HEK293 (cell line): ENCODE data around the gene ZSCAN20.

Experiments
- CTCF ChIA-PET: fragments of 350-600 bp; formaldehyde crosslinking; extraction: SDS; loops from one replicate; lab custom pipeline; 2021; ENCODE audit warnings: antibody characterized with exemption; lab: Yijun Ruan, JAX
- POLR2A ChIA-PET: fragments of 300-600 bp; formaldehyde crosslinking; extraction: SDS; loops from one replicate; lab custom pipeline; 2020; ENCODE audit warnings: antibody characterized with exemption, inconsistent platforms; lab: Yijun Ruan, JAX
- H3K27ac ChIP-seq: fragments of 200-500 bp; sonication (Bioruptor generic); 2 replicates; pipeline ENCODE4 v1.5.1; 2014; ENCODE audit warnings: low read depth, low read length, control low read depth, inconsistent platforms; ENCODE audit errors: extremely low read depth
- H3K36me3 ChIP-seq, 2 experiments: fragments of 200-500 bp in 1 of 2; sonication (Bioruptor generic) in 1 of 2; 1 replicate in 1 of 2; 2 replicates in 1 of 2; pipeline ENCODE4 v1.5.1; 2014 to 2017; ENCODE audit warnings: inconsistent platforms in 2 of 2, low read length in 2 of 2; ENCODE audit not compliant: control insufficient read depth in 2 of 2, insufficient read depth in 1 of 2
- H3K4me1 ChIP-seq: fragments of 200-500 bp; sonication (Bioruptor generic); 2 replicates; pipeline ENCODE4 v1.5.1; 2014; ENCODE audit warnings: mild to moderate bottlenecking, low read length, inconsistent platforms; ENCODE audit not compliant: control insufficient read depth, insufficient read depth
- H3K4me3 ChIP-seq: 2 replicates; pipeline ENCODE4 v1.5.1; 2011; ENCODE audit warnings: low read depth, mild to moderate bottlenecking, control low read depth, low read length, moderate library complexity
- H3K9me3 ChIP-seq: fragments of 200-500 bp; sonication (Bioruptor generic); 2 replicates; pipeline ENCODE4 v1.5.1; 2014; ENCODE audit warnings: low read depth, low read length, inconsistent platforms; ENCODE audit not compliant: control insufficient read depth, insufficient read depth
- EGR2 ChIP-seq: fragments of 450-650 bp; formaldehyde crosslinking; IDR thresholded peaks from 2 replicates; pipeline ENCODE4 v1.5.1; 2016; ENCODE audit warnings: low read depth, missing biosample characterization, missing genetic modification characterization
- GFI1B ChIP-seq: fragments of 450-650 bp; formaldehyde crosslinking; IDR thresholded peaks from 2 replicates; pipeline ENCODE4 v1.5.1; 2016; ENCODE audit warnings: missing biosample characterization, missing genetic modification characterization
- KLF1 ChIP-seq: fragments of 450-650 bp; formaldehyde crosslinking; IDR thresholded peaks from 2 replicates; pipeline ENCODE4 v1.5.1; 2016; ENCODE audit warnings: missing biosample characterization, missing genetic modification characterization
- PRDM6 ChIP-seq: fragments of 450-650 bp; formaldehyde crosslinking; IDR thresholded peaks from 2 replicates; pipeline ENCODE4 v1.5.1; 2017; ENCODE audit warnings: missing biosample characterization, missing genetic modification characterization
- ZIC2 ChIP-seq: fragments of 450-650 bp; formaldehyde crosslinking; IDR thresholded peaks from 2 replicates; pipeline ENCODE4 v1.5.1; 2016; ENCODE audit warnings: missing biosample characterization, missing genetic modification characterization
- ZNF133 ChIP-seq: fragments of 450-650 bp; formaldehyde crosslinking; IDR thresholded peaks from 2 replicates; pipeline ENCODE4 v1.5.1; 2016; ENCODE audit warnings: missing biosample characterization, missing genetic modification characterization
- ZNF138 ChIP-seq: fragments of 450-650 bp; formaldehyde crosslinking; IDR thresholded peaks from 2 replicates; pipeline ENCODE4 v1.5.1; 2016; ENCODE audit warnings: missing biosample characterization, missing genetic modification characterization, borderline replicate concordance
- ZNF391 ChIP-seq: fragments of 450-650 bp; formaldehyde crosslinking; IDR thresholded peaks from 2 replicates; pipeline ENCODE4 v1.5.1; 2016; ENCODE audit warnings: low read depth, missing biosample characterization, missing genetic modification characterization, borderline replicate concordance
- ZNF449 ChIP-seq: fragments of 450-650 bp; formaldehyde crosslinking; IDR thresholded peaks from 2 replicates; pipeline ENCODE4 v1.5.1; 2017; ENCODE audit warnings: missing biosample characterization, mild to moderate bottlenecking, missing genetic modification characterization, moderate library complexity
- ZNF529 ChIP-seq: fragments of 450-650 bp; formaldehyde crosslinking; IDR thresholded peaks from 2 replicates; pipeline ENCODE4 v1.5.1; 2017; ENCODE audit warnings: missing genetic modification characterization, missing biosample characterization; ENCODE audit not compliant: insufficient replicate concordance
- ZNF600 ChIP-seq: fragments of 450-650 bp; formaldehyde crosslinking; IDR thresholded peaks from 2 replicates; pipeline ENCODE4 v1.5.1; 2016; ENCODE audit warnings: missing biosample characterization, missing genetic modification characterization
- ZNF623 ChIP-seq: fragments of 450-650 bp; formaldehyde crosslinking; IDR thresholded peaks from 2 replicates; pipeline ENCODE4 v1.5.1; 2016; ENCODE audit warnings: missing biosample characterization, missing genetic modification characterization

The ZSCAN20 gene

GRCh38 chr1:33466159-33466558 lies 6.3 kb upstream of the ZSCAN20 start:
- H3K27ac ChIP-seq = no peak overlapping the region
- no peaks in the 10 kb centered on the region for H3K9me3 ChIP-seq
- POLR2A ChIA-PET = no interaction called here
- H3K4me1 ChIP-seq = no peaks in the 10 kb centered on the region
- TF ChIP-seq KLF1 (tag by site-specific recombination) = no peak
- TF ChIP-seq ZNF133 (tag by site-specific recombination) = no peak
- no peak for TF ChIP-seq ZNF623 (tag by site-specific recombination)
- no peak for TF ChIP-seq ZNF449 (tag by site-specific recombination)
- no peak for TF ChIP-seq ZNF391 (tag by site-specific recombination)
- no peak for TF ChIP-seq PRDM6
- H3K4me3 ChIP-seq = no peak overlapping the region
- H3K36me3 ChIP-seq = no peaks in the 10 kb centered on the region
- CTCF ChIA-PET = interaction anchor here (0.6 to 1.1 kb wide), 2 partner anchors 10 to 995 kb away, joined by 3 to 4 read pairs; no protein-coding TSS in a partner anchor

DNA sequence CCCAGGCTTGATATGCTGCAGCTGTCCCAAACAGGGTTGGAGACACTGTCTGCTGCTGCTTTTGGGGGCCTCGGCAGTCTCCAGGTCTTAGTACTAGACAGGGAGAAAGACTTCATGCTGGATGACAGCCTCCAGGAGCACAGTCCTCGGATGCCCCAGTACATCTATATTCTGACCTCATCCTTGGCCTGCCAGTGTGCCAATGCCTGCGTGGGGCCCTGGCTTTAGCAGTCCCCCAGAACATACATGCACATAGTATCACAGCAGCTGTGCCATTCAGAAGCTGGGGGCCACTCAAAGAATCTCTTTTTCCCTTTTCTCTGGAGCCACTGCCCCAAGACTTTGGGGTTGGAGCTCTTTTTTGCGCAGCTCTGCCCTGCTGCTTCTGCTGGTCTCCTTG lies 4.4 kb upstream of the ZSCAN20 start:
- no peaks in the 10 kb centered on the region for H3K9me3 ChIP-seq
- H3K4me1 ChIP-seq = no peaks in the 10 kb centered on the region
- H3K27ac ChIP-seq = no peak overlapping the region
- no peak overlapping the region for H3K4me3 ChIP-seq
- POLR2A ChIA-PET = interaction anchor here (1.1 kb wide), 1 partner anchor 118 kb away, joined by 3 read pairs; no protein-coding TSS in a partner anchor
- CTCF ChIA-PET = interaction anchor here (0.6 to 6.4 kb wide), 6 partner anchors 12 to 372 kb away, joined by 3 to 114 read pairs (median 4); no protein-coding TSS in a partner anchor
- no peaks in the 10 kb centered on the region for H3K36me3 ChIP-seq
- no peak for TF ChIP-seq ZNF529 (tag by site-specific recombination)

DNA sequence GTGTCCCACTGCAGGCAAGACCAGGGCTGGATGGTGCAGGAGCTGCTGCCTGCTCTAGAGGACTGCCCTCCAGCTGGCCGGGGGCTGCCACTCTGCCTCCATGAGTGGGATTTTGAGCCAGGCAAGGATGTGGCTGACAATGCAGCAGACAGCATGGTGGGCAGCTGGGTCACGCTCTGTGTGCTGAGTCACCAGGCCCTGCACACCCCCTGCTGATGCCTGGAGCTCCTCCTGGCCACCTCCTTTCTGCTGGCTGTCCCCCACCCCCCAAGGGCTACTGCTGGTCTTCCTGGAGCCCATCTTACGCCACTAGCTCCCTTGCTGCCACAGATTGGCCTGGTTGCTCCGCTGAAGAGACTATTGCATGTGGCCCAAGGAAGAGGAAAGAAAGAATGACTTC lies 3.9 kb upstream of the ZSCAN20 start:
- Histone ChIP-seq H3K27ac (no peak overlapping the region), H3K36me3 (no peaks in the 10 kb centered on the region), H3K4me1 (no peaks in the 10 kb centered on the region), H3K4me3 (no peak overlapping the region), H3K9me3 (no peaks in the 10 kb centered on the region)
- ChIA-PET CTCF (interaction anchor here (0.6 to 6.4 kb wide), 8 partner anchors 13 to 373 kb away, joined by 3 to 114 read pairs (median 4); no protein-coding TSS in a partner anchor), POLR2A (interaction anchor here (1.1 kb wide), 1 partner anchor 119 kb away, joined by 3 read pairs; no protein-coding TSS in a partner anchor)
- TF ChIP-seq ZNF138 (tag by site-specific recombination) = no peak
- peak; percentile 47 for TF ChIP-seq EGR2 (tag by site-specific recombination)
- TF ChIP-seq ZIC2 (tag by site-specific recombination) = peak; percentile 20; the same call in 1 of the 2 replicates

DNA sequence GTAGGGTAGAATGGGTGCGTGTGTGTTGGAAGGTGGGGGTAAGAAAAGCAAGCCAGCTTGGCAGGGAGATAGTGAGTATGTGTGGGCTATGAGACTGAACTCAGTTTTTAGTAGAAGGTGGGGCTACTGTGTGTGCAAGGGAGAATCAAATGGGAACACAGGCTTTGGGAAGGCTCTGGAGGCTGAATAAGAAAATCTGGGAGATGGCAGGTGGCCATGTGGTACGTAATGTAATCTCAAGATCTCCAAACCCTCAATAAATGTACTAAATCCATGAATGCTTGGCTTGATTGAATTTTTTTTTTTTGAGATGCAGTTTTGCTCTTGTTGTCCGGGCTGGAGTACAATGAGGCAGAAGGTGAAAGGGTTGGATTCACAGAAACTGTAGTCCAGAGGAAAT lies 3.5 kb upstream of the ZSCAN20 start:
- POLR2A ChIA-PET = interaction anchor here (1.1 kb wide), 1 partner anchor 119 kb away, joined by 3 read pairs; no protein-coding TSS in a partner anchor
- no peak overlapping the region for H3K4me3 ChIP-seq
- H3K27ac ChIP-seq = no peak overlapping the region
- CTCF ChIA-PET = interaction anchor here (0.7 to 6.4 kb wide), 8 partner anchors 13 to 817 kb away, joined by 3 to 114 read pairs (median 4); no protein-coding TSS in a partner anchor
- no peaks in the 10 kb centered on the region for H3K4me1 ChIP-seq
- no peak for TF ChIP-seq ZNF600 (tag by site-specific recombination)
- no peak for TF ChIP-seq GFI1B (tag by site-specific recombination)
- H3K36me3 ChIP-seq = no peaks in the 10 kb centered on the region
- no peaks in the 10 kb centered on the region for H3K9me3 ChIP-seq
